Measurements from ENCODE around the gene VTI1A.

- no peak for TF ChIP-seq CTCF (IDR thresholded peaks at IDR 0.05)
- no peak for TF ChIP-seq POLR2A (IDR thresholded peaks at IDR 0.05)
Observed at GRCh38 chr10:112859793-112860192, 412.8 kb downstream of the VTI1A start.
